SK-MEL-5 (cell line): Measurements from ENCODE around the gene NKX6-2. TPM values are rescaled to one million over a fixed set of nuclear protein-coding genes. Genes with fewer than 3 reads are reported as not detected.
"Not testable (repeated sequence)": the region's sequence is repeated elsewhere in the genome, so short reads cannot be mapped to it uniquely, and the experiment has no call there.

Experiments used
- DNase-seq: peaks from one replicate; pipeline ENCODE4 v3.0.0-alpha.2; 2016; ENCODE audit warnings: low read depth, low spot score
- in situ Hi-C: cut with HindIII; loops from 2 replicates; pipeline ENCODE4 v1.10.0; 2016; ENCODE audit warnings: low sequenced_read_pairs, high pct_unique_total_duplicates, low pct_unique_long_range_greater_than_20kb
- total RNA-seq: library from RNA; depleted of rRNA; stranded (reverse); fragments of >200 nt; shearing (Covaris generic); gene quantifications from 2 replicates; pipeline ENCODE4 v1.2.3, GENCODE V29; 2014

The NKX6-2 gene
- total RNA-seq, 1 experiment from 2014 or later: not detected

- DNase-seq: no peak
- in situ Hi-C loops: no loop called here
These were observed 11.6 kb downstream of the NKX6-2 start for GRCh38 chr10:132774181-132774901.

- in situ Hi-C loops, DNase-seq: not testable (repeated sequence)
These were observed 13.1 kb downstream of the NKX6-2 start for GRCh38 chr10:132772816-132773215.

- in situ Hi-C loops: no loop called here
These were observed 15.6 kb downstream of the NKX6-2 start for GRCh38 chr10:132770061-132771021.

GRCh38 chr10:132768346-132769248 lies 17.4 kb downstream of the NKX6-2 start:
- no peak for DNase-seq
- in situ Hi-C loops: no loop called here

More at GRCh38 chr10:132770061-132771021, 15.6 kb downstream of the NKX6-2 start:
- DNase-seq: no peak

GRCh38 chr10:132766291-132766690 lies 19.7 kb downstream of the NKX6-2 start:
- in situ Hi-C loops: no loop called here
- no peak for DNase-seq

- in situ Hi-C loops: no loop called here
- DNase-seq: no peak
These were observed 20.5 kb downstream of the NKX6-2 start for GRCh38 chr10:132765435-132765834.

GRCh38 chr10:132764108-132764507 lies 21.8 kb downstream of the NKX6-2 start:
- no peak for DNase-seq
- in situ Hi-C loops: no loop called here

- in situ Hi-C loops: no loop called here
- no peak for DNase-seq
These were observed 22.4 kb downstream of the NKX6-2 start for GRCh38 chr10:132763545-132763944.

- no peak for DNase-seq
- in situ Hi-C loops: no loop called here
These were observed 23.7 kb downstream of the NKX6-2 start for GRCh38 chr10:132762267-132762666.

- DNase-seq: no peak
- in situ Hi-C loops: no loop called here
These were observed 24.4 kb downstream of the NKX6-2 start for GRCh38 chr10:132761395-132762060.

GRCh38 chr10:132758865-132759264 lies 27.1 kb downstream of the NKX6-2 start:
- in situ Hi-C loops: no loop called here

GRCh38 chr10:132757171-132757570 lies 28.8 kb downstream of the NKX6-2 start:
- no peak for DNase-seq
- in situ Hi-C loops: no loop called here

More at GRCh38 chr10:132758865-132759264, 27.1 kb downstream of the NKX6-2 start:
- no peak for DNase-seq

GRCh38 chr10:132756591-132756990 lies 29.4 kb downstream of the NKX6-2 start:
- DNase-seq: no peak
- in situ Hi-C loops: no loop called here

GRCh38 chr10:132755166-132755711 lies 30.7 kb downstream of the NKX6-2 start:
- in situ Hi-C loops: no loop called here
- no peak for DNase-seq

GRCh38 chr10:132754071-132754470 lies 31.9 kb downstream of the NKX6-2 start:
- no peak for DNase-seq
- in situ Hi-C loops: no loop called here

- in situ Hi-C loops: no loop called here
- no peak for DNase-seq
These were observed 32.4 kb downstream of the NKX6-2 start for GRCh38 chr10:132753596-132753995.

- in situ Hi-C loops: no loop called here
- no peak for DNase-seq
These were observed 33.0 kb downstream of the NKX6-2 start for GRCh38 chr10:132752961-132753360.
